SK-N-SH (cell line): Measurements from ENCODE around the gene CLINT1. TPM values are rescaled to one million over a fixed set of nuclear protein-coding genes. Genes with fewer than 3 reads are reported as not detected.

Experiments
- CTCF ChIA-PET: fragments of 300-600, 350-600 bp; formaldehyde crosslinking; extraction: SDS; loops from one replicate; lab custom pipeline; 2021; lab: Yijun Ruan, JAX
- POLR2A ChIA-PET: fragments of 350-600 bp; sonication (Branson Sonifier 250); formaldehyde crosslinking; extraction: SDS; loops from one replicate; lab custom pipeline; 2020; ENCODE audit warnings: antibody characterized with exemption, inconsistent platforms; lab: Yijun Ruan, JAX
- DNase-seq: peaks from one replicate; pipeline ENCODE4 v3.0.0; 2012
- H2AFZ ChIP-seq: fragments of 200-600 bp; sonication (generic); 2 replicates; pipeline ENCODE4 v1.8.1; 2016; ENCODE audit warnings: antibody characterized with exemption, mild to moderate bottlenecking, low read depth
- H3F3A ChIP-seq: fragments of 200-600 bp; sonication (generic); replicated peaks from 2 replicates; pipeline ENCODE3; 2016; ENCODE audit warnings: antibody characterized with exemption, mild to moderate bottlenecking; ENCODE audit not compliant: insufficient read depth
- H3K27ac ChIP-seq, 2 experiments: fragments of 200-500 bp in 1 of 2; fragments of 200-600 bp in 1 of 2; sonication (Bioruptor generic) in 1 of 2; sonication (generic), shearing (Covaris generic) in 1 of 2; 2 replicates each; pipeline versions ENCODE4 v1.5.1 to v1.6.1; 2014 to 2016; ENCODE audit warnings: low read depth in 2 of 2, inconsistent platforms in 1 of 2, low read length in 1 of 2, mild to moderate bottlenecking in 1 of 2, mixed read lengths in 1 of 2
- H3K27me3 ChIP-seq: fragments of 200-600 bp; sonication (generic), shearing (Covaris generic); 2 replicates; pipeline ENCODE4 v1.6.1; 2016; ENCODE audit warnings: mixed run types; ENCODE audit not compliant: insufficient read depth
- H3K36me3 ChIP-seq, 2 experiments: fragments of 200-500 bp in 1 of 2; fragments of 200-600 bp in 1 of 2; sonication (Bioruptor generic) in 1 of 2; sonication (generic) in 1 of 2; replicated peaks in 1 of 2; 2 replicates each; pipeline versions ENCODE3 to v1.5.1; 2014 to 2016; ENCODE audit warnings: low read length in 1 of 2, mild to moderate bottlenecking in 1 of 2; ENCODE audit not compliant: insufficient read depth in 2 of 2, control insufficient read depth in 1 of 2
- H3K4me1 ChIP-seq, 2 experiments: fragments of 200-500 bp in 1 of 2; fragments of 200-600 bp in 1 of 2; sonication (Bioruptor generic) in 1 of 2; sonication (generic), shearing (Covaris generic) in 1 of 2; 2 replicates each; pipeline versions ENCODE4 v1.5.1 to v1.6.1; 2014 to 2016; ENCODE audit warnings: low read depth in 1 of 2, low read length in 1 of 2, mixed run types in 1 of 2; ENCODE audit not compliant: insufficient read depth in 2 of 2, control insufficient read depth in 1 of 2
- H3K4me2 ChIP-seq: fragments of 200-600 bp; sonication (generic), shearing (Covaris generic); 2 replicates; pipeline ENCODE4 v1.6.1; 2017; ENCODE audit warnings: mixed run types
- H3K4me3 ChIP-seq, 2 experiments: fragments of 200-500 bp in 1 of 2; fragments of 200-600 bp in 1 of 2; sonication (Bioruptor generic) in 1 of 2; sonication (generic), shearing (Covaris generic) in 1 of 2; 2 replicates each; pipeline versions ENCODE4 v1.5.1 to v1.8.1; 2014 to 2016; ENCODE audit warnings: low read depth in 2 of 2, inconsistent platforms in 1 of 2, low read length in 1 of 2, mild to moderate bottlenecking in 1 of 2, mixed read lengths in 1 of 2, moderate library complexity in 1 of 2
- H3K79me2 ChIP-seq: fragments of 200-600 bp; sonication (generic); 2 replicates; pipeline ENCODE4 v1.8.1; 2017; ENCODE audit warnings: mild to moderate bottlenecking; ENCODE audit not compliant: insufficient read depth
- H3K9ac ChIP-seq: fragments of 200-600 bp; sonication (generic); 2 replicates; pipeline ENCODE4 v1.6.1; 2017; ENCODE audit warnings: mixed run types
- H3K9me2 ChIP-seq: fragments of 200-600 bp; sonication (generic); 2 replicates; pipeline ENCODE4 v1.6.1; 2017; ENCODE audit warnings: mixed run types
- H3K9me3 ChIP-seq: fragments of 200-600 bp; sonication (generic); 2 replicates; pipeline ENCODE4 v1.6.1; 2017; ENCODE audit warnings: mixed run types, mild to moderate bottlenecking, moderate library complexity
- H4K20me1 ChIP-seq: fragments of 200-600 bp; sonication (generic); 2 replicates; pipeline ENCODE4 v1.6.1; 2017; ENCODE audit warnings: mild to moderate bottlenecking, mixed run types; ENCODE audit not compliant: insufficient read depth
- CHD2 ChIP-seq: fragments of 150-350 bp; IDR thresholded peaks from 2 replicates; pipeline ENCODE4 v1.6.1; 2018; ENCODE audit warnings: low read length; ENCODE audit not compliant: partially characterized antibody
- CTCF ChIP-seq: fragments of 200-600 bp; sonication (generic); IDR thresholded peaks from 2 replicates; pipeline ENCODE4 v1.6.1; 2017; ENCODE audit warnings: antibody characterized with exemption, mild to moderate bottlenecking, moderate library complexity
- ELF1 ChIP-seq: IDR thresholded peaks from 2 replicates; pipeline ENCODE4 v1.4.0; 2012
- EP300 ChIP-seq, 2 experiments: IDR thresholded peaks; 2 replicates each; pipeline versions ENCODE4 v1.4.0 to v1.6.1; 2012; ENCODE audit warnings: borderline replicate concordance in 1 of 2, low read depth in 1 of 2, low read length in 1 of 2
- FOXJ3 ChIP-seq: sonication (generic); formaldehyde crosslinking; IDR thresholded peaks from 2 replicates; pipeline ENCODE4 v1.5.1; 2020; ENCODE audit warnings: mild to moderate bottlenecking, missing genetic modification reagents
- JUND ChIP-seq: IDR thresholded peaks from 2 replicates; pipeline ENCODE4 v1.4.0; 2012
- MAX ChIP-seq: IDR thresholded peaks from 2 replicates; pipeline ENCODE4 v1.4.0; 2012; ENCODE audit warnings: low read depth
- MXI1 ChIP-seq: IDR thresholded peaks from 2 replicates; pipeline ENCODE4 v1.6.1; 2012; ENCODE audit warnings: mild to moderate bottlenecking, low read depth, low read length, improper control_type of control experiment
- NFIC ChIP-seq: IDR thresholded peaks from 2 replicates; pipeline ENCODE4 v1.4.0; 2012; ENCODE audit warnings: borderline replicate concordance
- NRF1 ChIP-seq: IDR thresholded peaks from 2 replicates; pipeline ENCODE4 v1.6.1; 2012; ENCODE audit warnings: low read depth, mild to moderate bottlenecking, low read length
- POLR2AphosphoS5 ChIP-seq: IDR thresholded peaks from 2 replicates; pipeline ENCODE4 v1.6.1; 2012; ENCODE audit warnings: low read depth, low read length
- REST ChIP-seq: IDR thresholded peaks from 2 replicates; pipeline ENCODE4 v1.6.1; 2012; ENCODE audit warnings: mild to moderate bottlenecking, low read depth, low read length, moderate library complexity
- RFX5 ChIP-seq: IDR thresholded peaks from 2 replicates; pipeline ENCODE4 v1.6.1; 2012; ENCODE audit warnings: mild to moderate bottlenecking, improper control_type of control experiment, low read length
- RXRA ChIP-seq: IDR thresholded peaks from 2 replicates; pipeline ENCODE4 v1.4.0; 2012; ENCODE audit warnings: low read depth, mild to moderate bottlenecking, borderline replicate concordance
- SIN3A ChIP-seq: IDR thresholded peaks from 2 replicates; pipeline ENCODE4 v1.6.1; 2012; ENCODE audit warnings: low read depth, mild to moderate bottlenecking, low read length, moderate library complexity, borderline replicate concordance
- TCF12 ChIP-seq: IDR thresholded peaks from 2 replicates; pipeline ENCODE4 v1.4.0; 2012
- USF1 ChIP-seq: IDR thresholded peaks from 2 replicates; pipeline ENCODE4 v1.4.0; 2012; ENCODE audit warnings: low read depth, borderline replicate concordance
- USF2 ChIP-seq: fragments of 150-350 bp; IDR thresholded peaks from 2 replicates; pipeline ENCODE4 v1.6.1; 2017; ENCODE audit warnings: antibody characterized with exemption, low read length, low read depth, borderline replicate concordance
- YY1 ChIP-seq: IDR thresholded peaks from 2 replicates; pipeline ENCODE4 v1.4.0; 2012; ENCODE audit warnings: low read depth, mild to moderate bottlenecking
- ZBTB33 ChIP-seq: IDR thresholded peaks from 2 replicates; pipeline ENCODE4 v1.4.0; 2012; ENCODE audit warnings: low read depth, borderline replicate concordance
- WGBS: methylation state at CpG from one replicate; pipeline ENCODE4 v1.1.6; 2017; ENCODE audit warnings: low lambda C conversion rate; 5-methylcytosine and 5-hydroxymethylcytosine counted together
- polyA plus RNA-seq, 3 experiments: library from polyadenylated mRNA; depleted of rRNA; stranded (reverse); fragments of >200 nt; gene quantifications; 2 replicates each; pipeline ENCODE4 v1.2.3, GENCODE V29; 2012

The CLINT1 gene
- polyA plus RNA-seq, 1 of the 3 experiments (the other 2 are of a cell fraction) = 65.4 TPM

GRCh38 chr5:157865781-157866180 is 6.8 kb upstream of the CLINT1 start:
- Histone ChIP-seq H3K36me3 (no peaks in the 10 kb centered on the region), H3K9me3 (no peaks in the 10 kb centered on the region), H3K27ac (no peak overlapping the region), H3K4me1 (no peaks in the 10 kb centered on the region), H3K4me2 (no peak overlapping the region), H3K79me2 (no peaks in the 10 kb centered on the region), H3K9ac (no peak overlapping the region), H3F3A (no peaks in the 10 kb centered on the region), H3K27me3 (no peaks in the 10 kb centered on the region), H2AFZ (no peak overlapping the region), H3K9me2 (no peaks in the 10 kb centered on the region), H3K4me3 (no peak overlapping the region), H4K20me1 (no peaks in the 10 kb centered on the region)
- DNase-seq = no peak
- 36% methylated on average over 4 of the region's 4 CpGs for WGBS
- ChIA-PET POLR2A (no interaction called here), CTCF (interaction anchor here (0.6 to 2.1 kb wide), 2 partner anchors 37 to 83 kb away, joined by 3 to 7 read pairs; no protein-coding TSS in a partner anchor)
- TF ChIP-seq RXRA (no peak), POLR2AphosphoS5 (no peak), FOXJ3 (CRISPR knock-in tag) (no peak), SIN3A (no peak), ELF1 (no peak), EP300 (IDR thresholded peaks at IDR 0.05; ENCODE audit: borderline replicate concordance in 1 of 2, low read depth in 1 of 2, low read length in 1 of 2) (no peak), NFIC (no peak)

- Histone ChIP-seq H3K9me2 (no peaks in the 10 kb centered on the region), H3K27me3 (no peaks in the 10 kb centered on the region), H3K36me3 (no peaks in the 10 kb centered on the region), H3K4me2 (no peak overlapping the region), H3K79me2 (no peaks in the 10 kb centered on the region), H4K20me1 (no peaks in the 10 kb centered on the region), H3K27ac (no peak overlapping the region), H3K4me1 (no peaks in the 10 kb centered on the region; a peak in 1 of 4 replicates), H3K9me3 (no peaks in the 10 kb centered on the region), H2AFZ (no peak overlapping the region), H3K4me3 (no peak overlapping the region), H3K9ac (no peak overlapping the region), H3F3A (no peaks in the 10 kb centered on the region)
- WGBS = 85% methylated on average over 4 of the region's 4 CpGs
- ChIA-PET POLR2A (no interaction called here), CTCF (no interaction called here)
- DNase-seq = no peak
- TF ChIP-seq ZBTB33 = no peak
- no peak for TF ChIP-seq REST
- TF ChIP-seq NRF1 = no peak
- no peak for TF ChIP-seq RFX5
- no peak for TF ChIP-seq YY1
- TF ChIP-seq CTCF = no peak
- TF ChIP-seq MAX = no peak
- TF ChIP-seq CHD2 = no peak
- no peak for TF ChIP-seq SIN3A
- no peak for TF ChIP-seq USF2
- no peak for TF ChIP-seq NFIC
- TF ChIP-seq ELF1 = no peak
- TF ChIP-seq TCF12 = no peak
- no peak for TF ChIP-seq JUND
- TF ChIP-seq USF1 = no peak
- TF ChIP-seq MXI1 = no peak
Measured at GRCh38 chr5:157864067-157864466, 5.1 kb upstream of the CLINT1 start.
